ENCODE results near the gene RNF130. TPM values are rescaled to one million over a fixed set of nuclear protein-coding genes. Genes with fewer than 3 reads are reported as not detected.

Gene RNF130
- total and polyA plus RNA-seq, 8 donors, result 61.0 to 125 (median 70.7) TPM

GRCh38 chr5:180056153-180056552 is 15.4 kb downstream of the RNF130 start:
- Histone ChIP-seq H3K27me3 (no peaks in the 10 kb centered on the region), H3K4me1 (peaks cover 0 to 8% of the 10 kb centered on the region in 2 donors), H3K36me3 (no peaks in the 10 kb centered on the region), H3K4me3 (no peak overlapping the region), H3K27ac (no peak overlapping the region), H3K9me3 (no peaks in the 10 kb centered on the region)
- no peak for ATAC-seq
- TF ChIP-seq CTCF (IDR thresholded peaks at IDR 0.05), result no peak
- intact Hi-C loops (cut with DNase I), result no loop called here
- no peak for DNase-seq

DNA sequence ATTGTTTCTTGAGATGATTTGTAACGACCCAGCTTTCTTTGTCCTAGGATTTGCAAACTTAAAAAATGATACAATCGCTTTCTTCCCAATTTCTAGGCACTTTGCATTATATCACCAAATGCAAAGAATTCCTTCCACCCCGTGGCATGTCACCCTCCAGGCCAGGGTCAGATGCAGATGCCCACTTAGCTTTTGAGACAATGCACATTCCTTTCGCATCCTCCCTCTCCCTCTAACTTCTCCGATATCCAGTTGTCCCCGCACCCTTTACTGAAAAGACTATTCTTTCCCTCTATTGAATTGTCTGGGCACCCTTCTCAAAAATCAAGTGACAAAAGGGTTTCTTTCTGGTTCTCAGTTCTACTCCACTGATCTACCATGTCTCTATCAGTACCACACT is 17.3 kb downstream of the RNF130 start:
- no peak overlapping the region for H3K27ac ChIP-seq
- no peaks in the 10 kb centered on the region for H3K27me3 ChIP-seq
- DNase-seq (no peak), ATAC-seq (no peak)
- intact Hi-C loops (cut with DNase I), result no loop called here
- no peaks in the 10 kb centered on the region for H3K36me3 ChIP-seq
- H3K9me3 ChIP-seq, result no peaks in the 10 kb centered on the region
- peaks cover 2 to 19% of the 10 kb centered on the region in 2 donors for H3K4me1 ChIP-seq
- H3K4me3 ChIP-seq, result no peak overlapping the region
- no peak for TF ChIP-seq CTCF (IDR thresholded peaks at IDR 0.05)

GRCh38 chr5:180053061-180053602 is 18.4 kb downstream of the RNF130 start:
- ATAC-seq, result no peak
- Histone ChIP-seq H3K36me3 (no peaks in the 10 kb centered on the region), H3K9me3 (no peaks in the 10 kb centered on the region), H3K4me1 (peaks cover 9 to 25% of the 10 kb centered on the region in 2 donors), H3K27me3 (no peaks in the 10 kb centered on the region), H3K27ac (no peak overlapping the region), H3K4me3 (no peak overlapping the region)
- intact Hi-C loops (cut with DNase I), result no loop called here
- no peak for DNase-seq
- TF ChIP-seq CTCF (IDR thresholded peaks at IDR 0.05), result no peak

DNA sequence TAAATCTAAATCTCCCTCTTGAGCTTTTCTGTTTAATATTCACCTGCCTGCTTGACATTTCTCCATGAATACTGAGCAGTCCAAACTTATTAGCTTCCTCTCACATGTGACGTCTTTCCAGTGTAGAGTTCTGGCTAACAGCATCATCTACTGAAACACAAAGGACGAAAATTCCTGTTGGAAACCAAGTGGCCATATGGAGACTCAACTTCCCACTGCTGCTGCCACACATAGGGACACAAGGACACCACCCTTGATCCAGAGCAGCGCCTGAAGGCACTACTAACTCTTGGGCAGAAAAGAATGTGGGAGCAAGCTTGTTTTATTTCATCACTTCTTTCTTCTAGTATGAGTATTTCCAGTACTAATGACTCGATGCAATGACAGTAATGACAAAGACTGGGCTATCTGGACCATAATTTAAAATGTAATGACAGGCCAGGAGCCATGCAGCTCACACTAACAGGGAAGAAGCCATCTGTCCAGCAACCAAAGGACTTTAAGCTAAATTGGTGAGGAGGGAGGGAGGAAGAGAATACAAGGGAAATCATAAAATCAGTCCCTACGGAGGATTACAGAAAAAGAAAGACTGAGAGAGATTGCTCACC is 19.2 kb downstream of the RNF130 start:
- Histone ChIP-seq H3K36me3 (no peaks in the 10 kb centered on the region), H3K9me3 (no peaks in the 10 kb centered on the region), H3K27me3 (no peaks in the 10 kb centered on the region), H3K4me1 (peaks cover 9 to 34% of the 10 kb centered on the region in 2 donors), H3K27ac (no peak overlapping the region), H3K4me3 (no peak overlapping the region)
- DNase-seq (no peak), ATAC-seq (no peak)
- intact Hi-C loops (cut with DNase I), result no loop called here
- TF ChIP-seq CTCF (IDR thresholded peaks at IDR 0.05), result no peak

DNA sequence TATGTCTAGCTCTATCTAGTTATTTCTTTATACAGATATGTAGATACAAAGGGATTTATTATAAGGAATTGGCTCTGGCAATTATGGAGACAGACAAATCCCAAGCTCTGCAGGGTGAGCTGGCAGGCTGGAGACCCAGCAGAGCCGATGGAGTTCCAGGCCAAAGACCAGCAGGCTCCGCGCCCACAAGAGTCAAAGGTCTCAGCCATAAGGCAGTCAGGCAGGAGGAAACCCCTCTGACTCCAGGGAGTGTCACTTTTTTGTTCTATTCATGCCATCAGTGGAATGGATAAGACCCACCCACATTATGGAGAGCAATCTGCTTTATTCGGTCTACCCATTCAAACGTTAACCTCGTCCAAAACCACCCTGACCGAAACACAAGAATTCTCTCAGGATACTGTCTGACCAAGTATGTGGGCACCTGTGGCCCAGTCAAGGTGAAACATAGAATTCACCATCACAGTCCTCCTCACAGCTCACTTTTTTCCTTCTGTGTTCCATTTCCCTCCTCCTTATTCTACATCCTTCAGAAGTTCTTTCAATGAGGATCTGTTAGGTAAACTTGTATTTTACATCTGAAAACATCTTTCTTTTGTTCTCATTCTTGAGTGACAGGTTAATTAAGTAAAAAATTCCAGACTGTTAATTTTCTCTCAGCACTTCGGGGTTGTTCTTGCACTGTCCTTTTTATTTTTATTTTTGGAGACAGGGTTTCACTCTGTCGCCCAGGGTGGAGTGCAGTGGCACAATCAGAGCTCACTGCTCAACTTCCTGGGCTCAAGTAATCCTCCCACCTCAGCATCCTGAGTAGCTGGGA is 21.2 kb downstream of the RNF130 start:
- no peak overlapping the region for H3K27ac ChIP-seq
- ATAC-seq, result no peak
- no peaks in the 10 kb centered on the region for H3K27me3 ChIP-seq
- H3K4me3 ChIP-seq, result no peak overlapping the region
- no peak for TF ChIP-seq CTCF (IDR thresholded peaks at IDR 0.05)
- peaks cover 9 to 34% of the 10 kb centered on the region in 2 donors for H3K4me1 ChIP-seq
- peaks cover 0 to 7% of the 10 kb centered on the region in 2 donors for H3K36me3 ChIP-seq
- DNase-seq, result no peak
- intact Hi-C loops (cut with DNase I), result no loop called here
- H3K9me3 ChIP-seq, result peaks cover 0 to 3% of the 10 kb centered on the region in 2 donors

Measured in left lung (tissue), 10 donors.